Astrocyte of the spinal cord (primary cell): ENCODE data around the gene OR2S2.
"Not testable (repeated sequence)": the region's sequence is repeated elsewhere in the genome, so short reads cannot be mapped to it uniquely, and the experiment has no call there.

Source experiments
- DNase-seq: peaks from one replicate; pipeline ENCODE4 v3.0.0; 2011; ENCODE audit warnings: low read depth, low spot score
- H3K4me3 ChIP-seq: 2 replicates; pipeline ENCODE4 v1.5.1; 2011; ENCODE audit warnings: low read depth, mild to moderate bottlenecking, low read length, moderate library complexity
- in situ Hi-C: cut with HindIII; loops from 2 replicates; pipeline ENCODE4 v1.10.0; 2017; ENCODE audit warnings: low sequenced_read_pairs
- TF ChIP-seq, protein P1 (sequence below): IDR thresholded peaks from 2 replicates; pipeline ENCODE4 v1.5.1; 2012; ENCODE audit warnings: low read depth, mild to moderate bottlenecking, low read length, inconsistent platforms

Gene OR2S2, protein sequence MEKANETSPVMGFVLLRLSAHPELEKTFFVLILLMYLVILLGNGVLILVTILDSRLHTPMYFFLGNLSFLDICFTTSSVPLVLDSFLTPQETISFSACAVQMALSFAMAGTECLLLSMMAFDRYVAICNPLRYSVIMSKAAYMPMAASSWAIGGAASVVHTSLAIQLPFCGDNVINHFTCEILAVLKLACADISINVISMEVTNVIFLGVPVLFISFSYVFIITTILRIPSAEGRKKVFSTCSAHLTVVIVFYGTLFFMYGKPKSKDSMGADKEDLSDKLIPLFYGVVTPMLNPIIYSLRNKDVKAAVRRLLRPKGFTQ

GRCh38 chr9:35958104-35958837 lies at the start of gene OR2S2:
OR2S2 (minus strand) TSS chr9:35958154; CDS start chr9:35958098, 56 bp downstream.
- in situ Hi-C loops: no loop called here
- H3K4me3 ChIP-seq: no peak within 1 kb of the TSS
- TF ChIP-seq, protein P1, sequence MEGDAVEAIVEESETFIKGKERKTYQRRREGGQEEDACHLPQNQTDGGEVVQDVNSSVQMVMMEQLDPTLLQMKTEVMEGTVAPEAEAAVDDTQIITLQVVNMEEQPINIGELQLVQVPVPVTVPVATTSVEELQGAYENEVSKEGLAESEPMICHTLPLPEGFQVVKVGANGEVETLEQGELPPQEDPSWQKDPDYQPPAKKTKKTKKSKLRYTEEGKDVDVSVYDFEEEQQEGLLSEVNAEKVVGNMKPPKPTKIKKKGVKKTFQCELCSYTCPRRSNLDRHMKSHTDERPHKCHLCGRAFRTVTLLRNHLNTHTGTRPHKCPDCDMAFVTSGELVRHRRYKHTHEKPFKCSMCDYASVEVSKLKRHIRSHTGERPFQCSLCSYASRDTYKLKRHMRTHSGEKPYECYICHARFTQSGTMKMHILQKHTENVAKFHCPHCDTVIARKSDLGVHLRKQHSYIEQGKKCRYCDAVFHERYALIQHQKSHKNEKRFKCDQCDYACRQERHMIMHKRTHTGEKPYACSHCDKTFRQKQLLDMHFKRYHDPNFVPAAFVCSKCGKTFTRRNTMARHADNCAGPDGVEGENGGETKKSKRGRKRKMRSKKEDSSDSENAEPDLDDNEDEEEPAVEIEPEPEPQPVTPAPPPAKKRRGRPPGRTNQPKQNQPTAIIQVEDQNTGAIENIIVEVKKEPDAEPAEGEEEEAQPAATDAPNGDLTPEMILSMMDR: no peak
- DNase-seq: no peak

DNA sequence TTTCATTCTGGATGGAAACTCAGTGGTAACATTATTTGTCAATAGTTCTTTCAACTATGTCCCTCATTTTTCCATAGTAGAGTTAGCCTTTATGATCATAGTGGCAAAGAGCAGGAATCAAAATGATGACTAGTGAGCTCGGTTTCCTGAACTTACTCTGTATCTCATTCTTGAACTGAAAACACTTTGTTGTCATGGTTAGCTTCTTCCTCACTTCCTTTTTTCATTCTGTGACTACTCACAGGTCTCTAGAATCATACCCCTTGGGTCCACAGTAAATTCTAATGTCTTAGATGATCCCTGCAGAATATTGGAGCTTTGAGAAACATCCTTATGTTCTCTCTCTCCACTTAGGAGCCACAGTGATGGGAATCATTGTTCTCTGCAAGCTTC lies 49.4 kb upstream of the OR2S2 start:
- no peak overlapping the region for H3K4me3 ChIP-seq
- in situ Hi-C loops: no loop called here
- DNase-seq: no peak
- TF ChIP-seq, protein P1: no peak

DNA sequence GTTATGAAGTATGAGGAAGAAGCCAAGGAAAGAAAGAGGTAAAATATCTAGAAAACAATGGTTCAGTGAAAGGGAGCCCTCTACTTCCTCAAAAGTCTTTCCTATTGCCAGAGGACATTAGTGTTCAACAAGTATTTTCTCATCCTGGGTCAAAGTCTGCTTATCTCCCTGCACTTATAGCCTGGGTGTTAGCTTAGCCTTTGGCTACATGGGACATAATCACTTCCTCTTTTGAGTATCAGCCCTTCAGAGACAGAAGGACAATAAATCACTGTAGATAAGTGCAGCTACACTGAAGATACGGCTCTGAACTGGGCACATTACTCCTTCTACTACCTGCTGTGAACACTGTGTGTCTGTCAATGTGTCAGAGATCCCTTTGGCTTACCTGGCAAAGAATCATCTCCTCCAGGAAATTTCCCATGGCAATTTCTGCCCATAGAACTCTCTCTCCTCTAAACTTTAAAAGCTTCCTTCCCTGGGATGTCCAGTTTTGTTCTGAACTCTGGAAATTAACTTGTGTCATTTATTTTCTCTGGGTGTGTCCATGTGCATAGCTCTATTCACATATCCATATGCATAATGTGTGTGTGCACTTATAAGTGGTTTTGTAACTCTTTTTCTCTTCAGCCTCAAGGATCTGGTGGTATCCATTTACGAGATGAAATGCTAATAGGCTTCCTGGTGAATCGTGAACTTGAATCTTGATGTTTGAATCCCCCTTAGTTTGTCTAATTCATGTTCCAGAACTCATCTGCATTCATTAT lies 48.8 kb upstream of the OR2S2 start:
- DNase-seq: no peak
- no peak overlapping the region for H3K4me3 ChIP-seq
- TF ChIP-seq, protein P1: no peak
- in situ Hi-C loops: no loop called here

GRCh38 chr9:36005891-36006290 lies 47.9 kb upstream of the OR2S2 start:
- H3K4me3 ChIP-seq: no peak overlapping the region
- TF ChIP-seq, protein P1: no peak
- in situ Hi-C loops: no loop called here
- DNase-seq: no peak

GRCh38 chr9:35998333-35998732 lies 40.4 kb upstream of the OR2S2 start:
- DNase-seq: no peak
- in situ Hi-C loops: no loop called here
- no peak overlapping the region for H3K4me3 ChIP-seq
- TF ChIP-seq, protein P1: no peak

- DNase-seq, H3K4me3 ChIP-seq, in situ Hi-C loops: not testable (repeated sequence)
These were observed 39.1 kb upstream of the OR2S2 start for GRCh38 chr9:35997016-35997415.
